HG02938 (cell line): ENCODE results near the gene TAF6.

ENCODE experiments used
- ATAC-seq: cut with Tn5 transposase; IDR thresholded peaks from one replicate; pipeline ENCODE4 v1.9.1; 2021; ENCODE audit warnings: mild to moderate bottlenecking, moderate library complexity; ENCODE audit not compliant: unreplicated experiment

Gene TAF6

DNA sequence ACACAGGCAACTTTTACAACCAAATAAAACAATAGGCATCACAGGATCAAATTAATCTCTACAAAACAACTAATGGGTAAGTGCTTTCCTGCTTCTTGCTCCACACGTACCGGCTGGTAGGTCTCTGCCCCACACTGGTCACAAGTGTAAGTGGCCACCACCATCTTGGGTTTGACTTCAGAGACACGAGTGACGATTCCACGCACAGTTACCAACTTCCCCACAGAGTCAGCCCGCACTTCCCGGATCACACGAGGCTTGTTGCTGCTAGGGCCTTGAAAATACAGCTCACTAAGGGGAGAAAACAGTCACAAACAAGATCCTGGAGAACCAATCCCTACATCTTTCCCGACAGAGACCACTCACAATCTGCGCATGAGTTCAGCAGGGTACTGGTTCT lies 20.2 kb downstream of the TAF6 start:
- ATAC-seq = no peak

DNA sequence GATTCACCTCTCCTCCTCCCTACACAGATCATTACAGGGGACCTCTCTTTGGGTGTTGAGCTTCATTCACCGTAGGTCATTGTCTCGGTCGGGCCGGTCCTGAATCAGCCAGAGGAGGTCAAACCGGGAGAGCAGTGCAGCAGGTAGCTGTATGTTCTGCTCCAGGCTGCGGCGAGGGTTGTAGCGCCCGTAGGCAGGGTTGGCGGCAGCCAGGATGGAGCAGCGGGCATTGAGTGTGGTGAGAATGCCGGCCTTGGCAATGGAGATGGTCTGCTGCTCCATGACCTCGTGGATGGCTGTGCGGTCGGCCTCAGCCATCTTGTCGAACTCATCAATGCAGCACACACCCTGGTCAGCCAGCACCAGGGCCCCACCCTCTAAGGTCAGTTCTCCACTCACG lies 23.5 kb downstream of the TAF6 start:
- no peak for ATAC-seq

DNA sequence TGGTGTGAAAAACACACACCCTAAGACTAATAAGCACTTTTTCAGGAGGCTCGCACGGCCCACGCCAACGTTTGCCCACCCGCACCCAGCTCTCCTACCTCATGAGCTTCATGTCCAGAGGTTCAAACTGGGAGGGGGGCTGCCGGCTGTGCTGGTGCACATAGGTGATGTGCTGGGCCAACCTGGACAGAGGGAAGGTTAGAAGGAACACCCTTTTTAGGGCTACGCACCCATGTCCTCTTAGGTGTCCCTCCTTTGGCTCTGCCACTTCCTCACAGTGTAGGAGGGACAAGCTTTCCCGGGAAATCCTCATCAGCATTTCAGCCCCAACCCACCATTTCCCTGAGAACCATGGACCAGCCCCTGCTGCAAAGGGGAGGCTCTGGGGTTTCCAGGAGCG lies 23.9 kb downstream of the TAF6 start:
- ATAC-seq = no peak

DNA sequence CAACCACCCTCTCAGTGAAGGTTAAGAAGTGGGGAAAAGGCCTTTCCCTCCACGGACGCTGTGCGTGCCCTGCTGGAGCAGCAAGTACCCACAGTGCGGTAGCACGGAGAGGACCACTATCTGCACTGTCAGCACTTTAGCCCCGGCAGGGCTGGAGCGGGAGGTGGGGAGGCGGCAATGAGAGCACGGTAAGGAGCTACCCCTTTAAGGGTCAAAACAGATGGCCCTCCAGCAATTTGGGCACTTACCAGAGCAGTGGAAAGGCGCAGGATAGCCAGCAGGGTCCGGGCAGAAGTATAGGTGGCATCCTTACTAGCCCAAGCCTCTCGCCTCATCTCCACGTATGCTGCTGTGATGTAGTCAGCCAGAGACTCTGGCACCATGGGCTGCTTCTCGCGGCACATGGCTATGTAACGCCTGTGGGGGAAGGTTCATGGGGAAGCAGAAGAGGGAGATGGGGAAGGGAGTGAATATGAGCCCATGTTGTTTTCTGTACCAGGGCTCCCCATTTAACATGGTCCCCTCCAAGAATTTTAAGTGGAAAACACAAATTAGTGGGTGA lies 25.2 kb downstream of the TAF6 start:
- ATAC-seq = no peak

DNA sequence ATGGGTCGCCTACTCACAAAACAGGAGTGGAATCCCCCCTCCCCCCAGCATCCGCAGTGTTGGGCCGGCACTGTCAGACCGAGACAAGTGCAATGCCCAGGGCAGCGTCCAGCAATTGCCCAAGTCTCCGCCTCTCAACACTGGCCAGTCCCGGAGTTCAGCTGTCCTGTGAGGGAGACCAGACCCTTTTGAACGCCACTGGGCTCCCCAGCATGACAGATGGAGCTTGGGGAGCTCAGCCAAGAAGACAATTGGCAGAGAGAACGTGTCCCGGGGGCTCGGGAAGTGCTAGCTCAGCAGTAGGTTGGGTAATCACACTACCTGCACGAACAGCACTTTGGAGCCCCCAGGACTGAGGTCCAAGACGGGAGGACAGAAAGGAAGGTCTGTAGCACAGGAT lies 25.7 kb downstream of the TAF6 start:
- no peak for ATAC-seq

- ATAC-seq = no peak
These were observed 26.1 kb downstream of the TAF6 start for GRCh38 chr7:100093054-100093453.

GRCh38 chr7:100091411-100092181 lies 27.6 kb downstream of the TAF6 start:
- ATAC-seq = no peak

DNA sequence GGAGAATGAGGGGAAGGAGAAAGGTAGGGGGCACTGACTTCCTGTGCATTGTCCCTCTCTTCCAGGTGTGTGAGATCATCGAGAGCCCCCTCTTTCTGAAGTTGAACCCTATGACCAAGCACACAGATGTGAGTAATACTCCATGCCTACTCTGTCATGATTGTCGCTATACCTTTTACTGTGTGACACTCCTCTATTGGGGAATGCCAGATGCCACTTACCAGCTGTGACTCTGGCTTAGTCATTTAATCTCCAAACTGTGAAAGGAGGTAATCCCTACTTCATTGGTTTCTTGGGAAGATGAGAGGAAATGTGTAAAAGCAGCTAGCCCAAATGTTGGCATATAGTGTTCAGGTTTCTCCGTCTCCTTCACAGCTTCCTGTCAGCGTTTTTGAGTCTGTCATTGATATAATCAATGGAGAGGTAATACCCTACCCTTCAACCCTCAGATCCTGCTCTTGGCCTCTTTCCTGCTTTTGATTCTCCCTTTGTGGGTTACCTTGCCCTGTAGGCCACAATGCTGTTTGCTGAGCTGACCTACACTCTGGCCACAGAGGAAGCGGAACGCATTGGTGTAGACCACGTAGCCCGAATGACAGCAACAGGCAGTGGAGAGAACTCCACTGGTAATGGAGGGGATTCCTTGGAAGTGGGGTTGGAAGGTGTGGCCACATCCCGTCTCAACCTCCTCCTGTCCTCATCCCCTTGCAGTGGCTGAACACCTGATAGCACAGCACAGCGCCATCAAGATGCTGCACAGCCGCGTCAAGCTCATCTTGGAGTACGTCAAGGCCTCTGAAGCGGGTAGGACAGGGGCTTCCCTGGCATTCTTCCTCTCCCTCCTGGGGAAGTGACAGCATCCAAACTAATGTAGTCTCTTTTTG lies 28.4 kb downstream of the TAF6 start:
- no peak for ATAC-seq

GRCh38 chr7:100089458-100090196 lies 29.5 kb downstream of the TAF6 start:
- no peak for ATAC-seq

- no peak for ATAC-seq
These were observed 30.3 kb downstream of the TAF6 start, which contains the start of gene COPS6 for GRCh38 chr7:100088621-100089457. TSS of gene COPS6 (plus strand) at chr7:100088969. CDS start at chr7:100088991, 22 bp downstream.

- ATAC-seq = no peak
These were observed 31.0 kb downstream of the TAF6 start for GRCh38 chr7:100088095-100088620.

- ATAC-seq = no peak
These were observed 32.0 kb downstream of the TAF6 start for GRCh38 chr7:100087055-100087750.

DNA sequence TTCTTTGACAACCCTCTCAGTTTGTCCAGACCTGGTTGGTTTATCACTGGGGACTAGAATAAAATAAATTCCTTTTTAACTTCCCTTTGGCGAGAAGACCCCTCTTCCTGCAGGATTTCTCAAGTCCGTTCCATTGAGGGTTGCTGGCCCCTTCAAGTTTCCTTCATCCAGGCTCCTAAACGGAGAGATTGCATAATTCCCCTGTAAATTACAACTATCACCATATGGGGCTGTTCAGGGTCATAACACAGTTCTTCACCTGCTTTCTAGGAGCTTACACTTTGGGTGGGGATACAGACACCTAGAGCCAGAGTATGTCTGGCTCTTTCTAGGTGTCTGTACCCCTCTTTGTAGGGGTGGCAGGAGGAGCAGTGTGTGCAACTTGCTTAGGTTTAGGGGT lies 33.6 kb downstream of the TAF6 start:
- ATAC-seq = no peak

GRCh38 chr7:100082978-100083377 lies 36.2 kb downstream of the TAF6 start:
- ATAC-seq = no peak

- peak; percentile 81 for ATAC-seq
These were observed 37.5 kb downstream of the TAF6 start, which contains the start of gene ZNF3 for GRCh38 chr7:100081535-100082102. TSS of gene ZNF3 (minus strand) at chr7:100081723. CDS start at chr7:100077357, 4,366 bp downstream.

- no peak for ATAC-seq
These were observed 38.1 kb downstream of the TAF6 start for GRCh38 chr7:100080907-100081534.

DNA sequence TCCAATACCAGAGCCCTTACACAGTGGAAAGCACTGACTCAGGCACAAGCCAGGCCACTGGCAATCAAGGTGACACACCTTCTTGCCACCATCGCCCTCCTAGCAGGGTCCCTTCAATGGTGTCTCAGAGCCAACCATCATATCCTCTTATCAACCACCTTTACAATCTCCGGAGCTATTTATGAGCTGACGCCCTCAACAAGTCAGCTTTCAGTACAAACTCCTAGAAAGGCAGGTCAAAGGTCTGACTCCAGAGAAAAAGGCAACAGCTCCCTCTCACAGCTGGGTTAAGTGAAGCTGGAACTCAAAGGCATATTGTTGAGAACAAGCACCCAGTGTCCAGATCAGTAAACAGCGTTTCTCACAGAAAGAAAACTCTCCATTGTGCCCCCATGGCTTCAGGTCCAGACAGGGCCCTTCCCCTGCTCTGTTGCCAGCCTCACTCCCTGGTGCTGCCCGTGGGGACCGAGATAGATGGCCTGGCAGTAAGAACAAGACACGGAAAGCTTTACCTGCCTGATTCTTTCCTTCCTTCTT lies 40.1 kb downstream of the TAF6 start:
- ATAC-seq = no peak

GRCh38 chr7:100077205-100077604 lies 42.0 kb downstream of the TAF6 start:
- no peak for ATAC-seq
